HepG2 (cell line): Measurements from ENCODE around the gene DMGDH.

ENCODE experiments used
- BHLHE40 ChIP-seq: IDR thresholded peaks from 2 replicates; pipeline ENCODE4 v1.6.1; 2011; ENCODE audit warnings: low read length, improper control_type of control experiment
- CTCF ChIP-seq: sonication (generic); formaldehyde crosslinking; IDR thresholded peaks from 2 replicates; pipeline ENCODE4 v1.5.0; 2020; ENCODE audit warnings: mild to moderate bottlenecking, missing genetic modification reagents, moderate library complexity
- FLYWCH1 ChIP-seq: sonication (generic); formaldehyde crosslinking; IDR thresholded peaks from 2 replicates; pipeline ENCODE4 v1.8.1; 2023; ENCODE audit warnings: mild to moderate bottlenecking, missing genetic modification reagents
- FOSL1 ChIP-seq: sonication (generic); formaldehyde crosslinking; IDR thresholded peaks from 2 replicates; pipeline ENCODE4 v1.9.0; 2021; ENCODE audit warnings: missing genetic modification reagents, borderline replicate concordance
- LRRFIP1 ChIP-seq: sonication (generic); formaldehyde crosslinking; conservative IDR thresholded peaks from 2 replicates; pipeline ENCODE4 v1.4.0; 2020; ENCODE audit warnings: missing genetic modification reagents
- REST ChIP-seq, 2 experiments: IDR thresholded peaks; 2 replicates each; pipeline ENCODE4 v1.6.1; 2011 to 2012; ENCODE audit warnings: low read length in 2 of 2, borderline replicate concordance in 1 of 2, low read depth in 1 of 2, mild to moderate bottlenecking in 1 of 2, moderate library complexity in 1 of 2
- YEATS2 ChIP-seq: sonication (generic); formaldehyde crosslinking; IDR thresholded peaks from 2 replicates; pipeline ENCODE4 v1.4.0; 2020; ENCODE audit warnings: missing genetic modification reagents, borderline replicate concordance
- ZFX ChIP-seq: sonication (generic); formaldehyde crosslinking; IDR thresholded peaks from 2 replicates; pipeline ENCODE4 v1.4.0; 2020; ENCODE audit warnings: mild to moderate bottlenecking, low read depth, missing genetic modification reagents, moderate library complexity
- ZKSCAN8 ChIP-seq: IDR thresholded peaks from 2 replicates; pipeline ENCODE4 v1.6.1; 2016; ENCODE audit warnings: borderline replicate concordance, missing genetic modification reagents, missing compliant biosample characterization
- ZSCAN30 ChIP-seq: sonication (generic); formaldehyde crosslinking; IDR thresholded peaks from 2 replicates; pipeline ENCODE4 v1.5.0; 2020; ENCODE audit warnings: mild to moderate bottlenecking, missing genetic modification reagents

- TF ChIP-seq ZFX (CRISPR knock-in tag) (no peak), YEATS2 (no peak), ZSCAN30 (CRISPR knock-in tag) (no peak), REST (IDR thresholded peaks at IDR 0.05; ENCODE audit: borderline replicate concordance in 1 of 2, low read depth in 1 of 2, low read length in 2 of 2) (no peak), FOSL1 (CRISPR knock-in tag) (no peak), FLYWCH1 (no peak), ZKSCAN8 (CRISPR knock-in tag) (no peak), BHLHE40 (no peak), LRRFIP1 (CRISPR knock-in tag) (no peak), CTCF (CRISPR knock-in tag) (no peak)
Observed at GRCh38 chr5:79112703-79113058, 43.2 kb upstream of the DMGDH start.
